LNCAP (cell line): ENCODE results near the gene PNMT.

ENCODE experiments used
- TF ChIP-seq, protein P1 (sequence below): fragments of 450-650 bp; IDR thresholded peaks from 2 replicates; pipeline ENCODE4 v1.5.1; 2017; ENCODE audit warnings: mild to moderate bottlenecking

PNMT gene

DNA sequence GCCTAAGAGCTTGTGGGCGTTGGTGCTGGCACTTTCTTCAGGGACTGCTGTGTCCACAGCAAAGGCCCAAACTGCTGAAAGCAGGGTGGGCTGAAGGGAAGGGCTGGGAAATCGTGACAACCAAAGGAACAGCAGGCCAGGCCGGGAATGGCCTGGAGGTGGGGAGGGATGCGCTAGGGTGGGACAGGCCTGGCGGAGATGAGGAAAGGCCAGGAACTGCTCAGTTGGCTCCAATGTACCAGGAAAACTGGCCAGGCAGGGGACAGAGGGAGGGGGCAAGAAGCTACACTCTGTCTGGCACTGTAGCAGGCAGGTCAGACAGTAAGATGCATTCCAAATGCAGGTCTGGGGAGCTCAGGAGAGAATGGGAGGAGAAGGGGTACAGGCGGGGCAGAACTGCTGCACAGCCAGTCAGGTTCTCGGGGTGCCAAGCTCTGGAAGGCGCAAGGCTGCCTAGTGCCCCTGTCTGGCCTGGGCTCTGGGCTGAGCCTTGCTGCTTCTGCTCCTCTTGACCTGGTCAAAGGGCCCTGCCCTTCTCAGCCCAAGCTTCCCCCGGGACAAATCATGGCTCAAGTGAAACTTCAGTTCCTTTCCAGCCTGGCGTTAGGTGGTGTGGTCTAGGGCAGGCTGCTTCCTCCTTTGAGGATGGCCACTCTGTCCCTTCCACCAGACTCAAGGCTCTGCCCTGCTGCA is 7.3 kb downstream of the PNMT start:
- TF ChIP-seq, protein P1, sequence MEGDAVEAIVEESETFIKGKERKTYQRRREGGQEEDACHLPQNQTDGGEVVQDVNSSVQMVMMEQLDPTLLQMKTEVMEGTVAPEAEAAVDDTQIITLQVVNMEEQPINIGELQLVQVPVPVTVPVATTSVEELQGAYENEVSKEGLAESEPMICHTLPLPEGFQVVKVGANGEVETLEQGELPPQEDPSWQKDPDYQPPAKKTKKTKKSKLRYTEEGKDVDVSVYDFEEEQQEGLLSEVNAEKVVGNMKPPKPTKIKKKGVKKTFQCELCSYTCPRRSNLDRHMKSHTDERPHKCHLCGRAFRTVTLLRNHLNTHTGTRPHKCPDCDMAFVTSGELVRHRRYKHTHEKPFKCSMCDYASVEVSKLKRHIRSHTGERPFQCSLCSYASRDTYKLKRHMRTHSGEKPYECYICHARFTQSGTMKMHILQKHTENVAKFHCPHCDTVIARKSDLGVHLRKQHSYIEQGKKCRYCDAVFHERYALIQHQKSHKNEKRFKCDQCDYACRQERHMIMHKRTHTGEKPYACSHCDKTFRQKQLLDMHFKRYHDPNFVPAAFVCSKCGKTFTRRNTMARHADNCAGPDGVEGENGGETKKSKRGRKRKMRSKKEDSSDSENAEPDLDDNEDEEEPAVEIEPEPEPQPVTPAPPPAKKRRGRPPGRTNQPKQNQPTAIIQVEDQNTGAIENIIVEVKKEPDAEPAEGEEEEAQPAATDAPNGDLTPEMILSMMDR = no peak

DNA sequence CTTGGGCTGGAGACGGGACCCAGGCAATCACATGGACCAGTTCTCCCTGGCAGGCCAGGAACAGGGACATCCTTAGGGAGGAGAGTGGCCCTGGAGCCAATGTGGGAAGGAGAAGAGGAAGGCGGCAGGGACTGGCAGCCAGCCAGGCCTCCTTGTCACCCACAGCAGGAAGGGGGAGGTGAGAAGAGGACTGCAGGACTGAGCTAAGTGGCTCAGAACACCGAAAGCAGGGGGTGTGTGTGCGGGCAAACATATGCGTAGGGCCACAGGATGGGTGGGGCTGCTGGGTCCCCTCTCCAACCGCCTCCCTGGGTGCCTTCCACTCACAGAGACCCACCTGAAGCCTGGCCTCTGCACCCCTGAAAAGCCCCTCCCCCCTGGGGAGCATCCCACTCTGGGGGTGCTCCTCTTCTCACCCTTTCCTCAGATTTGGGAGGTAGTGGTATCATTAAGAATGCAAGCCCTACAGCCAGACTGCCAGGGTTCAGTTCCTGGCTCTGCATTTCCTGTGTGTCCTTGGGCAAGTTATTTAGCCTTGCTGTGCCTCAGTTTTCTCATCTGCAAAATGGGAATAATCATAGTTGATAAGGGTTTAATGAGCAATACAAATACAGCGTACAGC is 8.1 kb downstream of the PNMT start:
- TF ChIP-seq, protein P1 = no peak

DNA sequence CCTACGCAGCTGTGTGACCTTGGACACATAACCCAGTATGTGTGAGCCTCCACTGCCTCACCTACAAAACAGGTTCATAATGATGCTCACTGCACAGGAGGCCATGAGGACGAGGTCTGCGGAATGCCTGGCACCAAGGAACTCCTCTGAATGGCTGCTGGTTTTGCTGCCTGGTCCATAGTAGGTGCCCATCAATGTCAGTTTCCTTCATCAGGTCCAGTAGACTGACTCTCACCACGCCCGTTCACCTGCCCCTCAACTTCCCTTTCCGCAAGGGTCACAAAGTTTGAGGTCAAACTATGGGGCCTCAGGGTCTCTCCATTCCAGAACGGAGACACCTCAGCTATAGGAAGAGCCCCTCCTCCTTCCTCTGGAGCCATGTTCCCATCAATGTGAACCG is 8.8 kb downstream of the PNMT start:
- TF ChIP-seq, protein P1 = no peak

DNA sequence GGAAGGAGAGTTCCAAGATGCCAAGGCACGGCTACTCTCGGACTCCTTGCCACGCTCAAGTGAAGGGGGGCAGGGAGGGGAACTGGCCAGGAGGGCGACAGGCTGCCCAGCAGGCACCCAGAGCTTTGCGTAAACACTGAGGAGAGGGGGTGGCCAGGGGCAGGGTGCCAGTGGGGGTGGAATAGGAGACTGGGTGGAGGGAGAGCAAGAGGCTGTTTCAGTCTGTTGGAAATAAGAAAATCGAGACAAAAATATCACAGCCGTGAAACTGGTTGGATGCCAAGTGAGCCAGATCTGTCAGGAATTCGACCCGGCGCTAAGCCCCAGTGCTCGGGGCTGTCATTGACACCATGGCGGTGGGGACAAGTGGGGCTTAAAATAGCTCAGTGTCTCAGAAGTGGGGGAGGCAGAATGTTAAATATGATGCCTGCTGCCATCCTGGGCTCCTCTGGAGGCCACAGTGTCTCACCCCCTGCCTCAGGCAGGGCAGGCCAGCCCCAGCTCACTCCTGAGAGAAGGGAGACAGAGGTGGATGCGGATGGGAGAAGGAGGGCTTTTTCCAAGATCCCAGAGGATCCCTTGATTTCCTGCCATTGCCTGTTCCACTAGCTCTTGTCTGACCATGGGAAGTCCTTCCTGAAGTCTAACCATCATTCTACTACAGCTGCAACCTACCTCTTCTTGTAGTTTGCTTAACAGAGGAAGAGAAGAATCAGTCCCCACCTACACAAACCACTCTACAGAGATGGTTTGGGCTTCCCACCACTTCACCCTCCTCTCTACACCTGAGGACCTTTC is 9.5 kb downstream of the PNMT start:
- TF ChIP-seq, protein P1 = no peak

DNA sequence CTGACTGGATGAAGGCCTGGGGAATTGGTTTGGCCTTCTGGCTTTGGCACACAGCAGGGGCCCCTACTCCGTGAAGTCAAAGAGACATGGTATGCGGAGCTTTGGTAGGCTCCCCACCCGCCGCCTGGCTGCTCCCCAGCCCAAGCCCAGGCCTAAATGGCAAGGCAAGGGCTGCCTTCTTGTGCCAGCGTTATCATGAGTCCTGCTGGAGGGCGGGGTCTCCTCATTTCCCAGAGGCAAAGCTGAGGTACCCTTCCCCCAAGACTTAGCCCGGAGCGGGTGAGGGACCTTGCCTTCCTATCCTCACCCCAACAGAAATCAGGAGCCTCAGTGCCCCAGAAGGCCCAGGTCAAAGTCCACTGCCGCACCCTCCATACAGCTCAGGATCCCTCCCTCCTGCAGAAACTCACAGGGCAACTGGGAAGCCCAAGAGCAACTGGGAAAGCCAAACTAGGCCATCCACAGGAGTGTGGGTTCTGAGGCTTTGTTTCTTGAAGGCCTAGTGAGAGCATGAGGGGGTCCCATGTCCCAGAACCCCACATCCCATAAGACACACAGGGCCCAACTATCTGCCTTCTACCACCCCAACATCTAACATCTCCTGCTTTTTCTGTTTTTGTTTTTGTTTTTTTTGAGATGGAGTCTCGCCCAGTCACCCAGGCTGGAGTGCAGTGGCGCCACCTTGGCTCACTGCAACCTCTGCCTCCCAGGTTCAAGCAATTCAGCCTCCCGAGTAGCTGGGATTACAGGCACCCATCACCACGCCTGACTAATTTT is 10.3 kb downstream of the PNMT start:
- TF ChIP-seq, protein P1 = no peak

DNA sequence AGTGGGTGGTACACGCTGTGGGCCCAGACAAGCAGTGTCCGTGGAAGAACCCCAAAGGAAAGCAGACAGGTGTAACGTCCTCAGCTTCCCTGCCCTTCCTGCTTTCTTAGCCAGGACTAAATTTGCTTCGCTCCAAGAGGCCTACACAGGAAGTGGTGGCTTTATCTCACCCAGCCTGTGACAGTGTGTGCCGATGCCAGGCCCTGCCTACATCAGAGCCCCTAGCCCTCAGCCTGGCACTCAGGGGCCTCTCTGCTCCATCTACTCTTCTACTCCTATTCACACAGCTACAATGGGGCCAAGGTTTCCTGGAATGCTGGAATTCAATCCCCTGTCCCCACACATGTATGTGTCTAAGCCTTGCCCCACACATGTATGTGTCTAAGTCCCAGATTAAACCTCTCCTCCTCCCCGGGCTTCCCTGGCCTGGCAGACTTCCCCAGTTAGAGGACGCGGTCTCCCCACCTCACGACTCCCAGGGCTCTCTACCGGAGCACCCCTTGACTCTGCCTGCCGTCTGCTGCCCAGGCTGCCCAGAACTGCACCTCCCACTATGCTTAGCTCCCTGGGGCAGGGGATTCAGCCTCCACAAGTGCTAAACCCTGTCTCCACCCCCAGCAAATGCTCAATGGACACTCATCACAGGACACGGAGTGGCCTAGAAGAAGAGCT is 11.4 kb downstream of the PNMT start:
- TF ChIP-seq, protein P1 = no peak
